ENCODE data around the gene TCFL5. TPM values are rescaled to one million over a fixed set of nuclear protein-coding genes. Genes with fewer than 3 reads are reported as not detected.

TCFL5 gene
- total RNA-seq, 1 experiment from 2014 or later: 20.4 TPM

GRCh38 chr20:62800314-62801259 lies 61.0 kb downstream of the TCFL5 start (continued):
- no peak for TF ChIP-seq CREM (CRISPR knock-in tag; IDR thresholded peaks at IDR 0.05)

DNA sequence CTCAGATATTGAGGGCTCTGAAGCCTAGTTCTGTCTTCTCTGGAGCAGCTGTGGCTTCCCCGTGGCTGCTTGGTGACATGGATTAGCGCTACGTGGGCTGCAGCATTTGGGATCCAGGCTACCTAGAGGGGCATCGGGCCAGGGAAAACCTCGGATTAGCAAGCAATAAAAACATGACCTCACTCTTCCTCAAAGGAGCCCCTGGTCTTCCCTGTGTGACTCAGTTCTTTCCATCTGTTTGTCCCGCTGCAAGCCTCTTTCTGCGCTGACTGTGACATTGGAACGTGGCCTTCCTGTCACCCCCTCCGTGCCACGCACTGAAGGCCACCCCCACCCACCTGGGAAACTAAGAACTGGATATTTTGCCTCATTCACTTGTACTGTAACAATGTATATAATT lies 61.7 kb downstream of the TCFL5 start:
- DNase-seq (ENCODE audit: low spot score) (no peak), ATAC-seq (no peak)
- H3K27ac Mint-ChIP-seq: no peak overlapping the region
- ChIA-PET POLR2A (no interaction called here), CTCF (no interaction called here)
- peaks cover 5% of the 10 kb centered on the region for H3K4me1 Mint-ChIP-seq
- H3K4me3 Mint-ChIP-seq: no peak overlapping the region
- peaks cover 14% of the 10 kb centered on the region for H3K27me3 Mint-ChIP-seq (ENCODE audit: low read depth)
- TF ChIP-seq, protein P1, sequence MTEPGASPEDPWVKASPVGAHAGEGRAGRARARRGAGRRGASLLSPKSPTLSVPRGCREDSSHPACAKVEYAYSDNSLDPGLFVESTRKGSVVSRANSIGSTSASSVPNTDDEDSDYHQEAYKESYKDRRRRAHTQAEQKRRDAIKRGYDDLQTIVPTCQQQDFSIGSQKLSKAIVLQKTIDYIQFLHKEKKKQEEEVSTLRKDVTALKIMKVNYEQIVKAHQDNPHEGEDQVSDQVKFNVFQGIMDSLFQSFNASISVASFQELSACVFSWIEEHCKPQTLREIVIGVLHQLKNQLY (CRISPR knock-in tag; IDR thresholded peaks at IDR 0.05): no peak
- TF ChIP-seq SOX15 (CRISPR knock-in tag; IDR thresholded peaks at IDR 0.05) (no peak), GABPB1 (CRISPR knock-in tag; IDR thresholded peaks at IDR 0.05) (no peak), NR3C1 (CRISPR knock-in tag; conservative IDR thresholded peaks at IDR 0.05; ENCODE audit: low read depth) (no peak), FOXP4 (CRISPR knock-in tag; IDR thresholded peaks at IDR 0.05) (no peak), HMGA2 (CRISPR knock-in tag; IDR thresholded peaks at IDR 0.05) (no peak), ZNF317 (CRISPR knock-in tag; IDR thresholded peaks at IDR 0.05; ENCODE audit: borderline replicate concordance, low read depth) (no peak), ZNF396 (CRISPR knock-in tag; IDR thresholded peaks at IDR 0.05; ENCODE audit: borderline replicate concordance) (no peak), GRHL2 (CRISPR knock-in tag; IDR thresholded peaks at IDR 0.05; ENCODE audit: insufficient replicate concordance, severe bottlenecking) (no peak), CREM (CRISPR knock-in tag; IDR thresholded peaks at IDR 0.05) (no peak)
- TF ChIP-seq, protein P2, sequence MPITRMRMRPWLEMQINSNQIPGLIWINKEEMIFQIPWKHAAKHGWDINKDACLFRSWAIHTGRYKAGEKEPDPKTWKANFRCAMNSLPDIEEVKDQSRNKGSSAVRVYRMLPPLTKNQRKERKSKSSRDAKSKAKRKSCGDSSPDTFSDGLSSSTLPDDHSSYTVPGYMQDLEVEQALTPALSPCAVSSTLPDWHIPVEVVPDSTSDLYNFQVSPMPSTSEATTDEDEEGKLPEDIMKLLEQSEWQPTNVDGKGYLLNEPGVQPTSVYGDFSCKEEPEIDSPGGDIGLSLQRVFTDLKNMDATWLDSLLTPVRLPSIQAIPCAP (CRISPR knock-in tag; IDR thresholded peaks at IDR 0.05): no peak
- TF ChIP-seq, protein P3, sequence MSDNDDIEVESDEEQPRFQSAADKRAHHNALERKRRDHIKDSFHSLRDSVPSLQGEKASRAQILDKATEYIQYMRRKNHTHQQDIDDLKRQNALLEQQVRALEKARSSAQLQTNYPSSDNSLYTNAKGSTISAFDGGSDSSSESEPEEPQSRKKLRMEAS (CRISPR knock-in tag; IDR thresholded peaks at IDR 0.05): no peak
- H3K9me3 Mint-ChIP-seq: no peaks in the 10 kb centered on the region
- peaks cover 30% of the 10 kb centered on the region for H3K36me3 Mint-ChIP-seq

DNA sequence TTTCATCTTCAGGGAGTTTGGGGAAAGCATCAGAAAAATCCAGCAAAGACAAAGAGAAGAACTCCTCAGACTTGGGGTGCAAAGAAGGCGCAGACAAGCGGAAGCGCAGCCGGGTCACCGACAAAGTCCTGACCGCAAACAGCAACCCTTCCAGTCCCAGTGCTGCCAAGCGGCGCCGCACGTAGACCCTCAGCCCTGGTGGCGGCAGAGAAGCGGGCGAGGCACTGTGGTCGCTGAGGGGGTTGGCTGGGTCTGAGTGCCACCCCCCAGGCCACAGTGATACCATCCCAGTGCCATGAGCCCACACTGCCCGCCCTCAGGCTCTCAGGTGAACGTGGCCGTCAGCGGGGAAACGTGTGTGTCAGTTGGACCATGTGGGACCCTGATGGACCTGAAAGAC lies 62.2 kb downstream of the TCFL5 start:
- no peak for TF ChIP-seq ZBTB21 (CRISPR knock-in tag; IDR thresholded peaks at IDR 0.05; ENCODE audit: borderline replicate concordance)
- CTCF ChIA-PET: no interaction called here
- Mint-ChIP-seq H3K4me1 (peaks cover 5% of the 10 kb centered on the region), H3K27me3 (ENCODE audit: low read depth) (peaks cover 18% of the 10 kb centered on the region), H3K27ac (no peak overlapping the region), H3K9me3 (no peaks in the 10 kb centered on the region), H3K36me3 (peaks cover 30% of the 10 kb centered on the region), H3K4me3 (no peak overlapping the region)
- no peak for DNase-seq (ENCODE audit: low spot score)
- POLR2A ChIA-PET: no interaction called here
- no peak for ATAC-seq

GRCh38 chr20:62799036-62799435 lies 62.6 kb downstream of the TCFL5 start:
- no peak overlapping the region for H3K27ac Mint-ChIP-seq
- CTCF ChIA-PET: no interaction called here
- H3K4me3 Mint-ChIP-seq: no peak overlapping the region
- peaks cover 30% of the 10 kb centered on the region for H3K36me3 Mint-ChIP-seq
- peaks cover 15% of the 10 kb centered on the region for H3K27me3 Mint-ChIP-seq (ENCODE audit: low read depth)
- POLR2A ChIA-PET: no interaction called here
- no peaks in the 10 kb centered on the region for H3K9me3 Mint-ChIP-seq
- ATAC-seq (no peak), DNase-seq (ENCODE audit: low spot score) (no peak)
- H3K4me1 Mint-ChIP-seq: peaks cover 2% of the 10 kb centered on the region
- TF ChIP-seq SMAD4 (CRISPR knock-in tag; IDR thresholded peaks at IDR 0.05) (no peak), E2F1 (CRISPR knock-in tag; IDR thresholded peaks at IDR 0.05) (no peak), ZNF138 (CRISPR knock-in tag; conservative IDR thresholded peaks at IDR 0.05) (no peak), ZNF423 (CRISPR knock-in tag; IDR thresholded peaks at IDR 0.05) (no peak), ZNF232 (CRISPR knock-in tag; IDR thresholded peaks at IDR 0.05) (no peak), MXD4 (CRISPR knock-in tag; IDR thresholded peaks at IDR 0.05; ENCODE audit: borderline replicate concordance) (no peak)
- TF ChIP-seq, protein P4, sequence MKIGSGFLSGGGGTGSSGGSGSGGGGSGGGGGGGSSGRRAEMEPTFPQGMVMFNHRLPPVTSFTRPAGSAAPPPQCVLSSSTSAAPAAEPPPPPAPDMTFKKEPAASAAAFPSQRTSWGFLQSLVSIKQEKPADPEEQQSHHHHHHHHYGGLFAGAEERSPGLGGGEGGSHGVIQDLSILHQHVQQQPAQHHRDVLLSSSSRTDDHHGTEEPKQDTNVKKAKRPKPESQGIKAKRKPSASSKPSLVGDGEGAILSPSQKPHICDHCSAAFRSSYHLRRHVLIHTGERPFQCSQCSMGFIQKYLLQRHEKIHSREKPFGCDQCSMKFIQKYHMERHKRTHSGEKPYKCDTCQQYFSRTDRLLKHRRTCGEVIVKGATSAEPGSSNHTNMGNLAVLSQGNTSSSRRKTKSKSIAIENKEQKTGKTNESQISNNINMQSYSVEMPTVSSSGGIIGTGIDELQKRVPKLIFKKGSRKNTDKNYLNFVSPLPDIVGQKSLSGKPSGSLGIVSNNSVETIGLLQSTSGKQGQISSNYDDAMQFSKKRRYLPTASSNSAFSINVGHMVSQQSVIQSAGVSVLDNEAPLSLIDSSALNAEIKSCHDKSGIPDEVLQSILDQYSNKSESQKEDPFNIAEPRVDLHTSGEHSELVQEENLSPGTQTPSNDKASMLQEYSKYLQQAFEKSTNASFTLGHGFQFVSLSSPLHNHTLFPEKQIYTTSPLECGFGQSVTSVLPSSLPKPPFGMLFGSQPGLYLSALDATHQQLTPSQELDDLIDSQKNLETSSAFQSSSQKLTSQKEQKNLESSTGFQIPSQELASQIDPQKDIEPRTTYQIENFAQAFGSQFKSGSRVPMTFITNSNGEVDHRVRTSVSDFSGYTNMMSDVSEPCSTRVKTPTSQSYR (CRISPR knock-in tag; IDR thresholded peaks at IDR 0.05): no peak
- TF ChIP-seq, protein P5, sequence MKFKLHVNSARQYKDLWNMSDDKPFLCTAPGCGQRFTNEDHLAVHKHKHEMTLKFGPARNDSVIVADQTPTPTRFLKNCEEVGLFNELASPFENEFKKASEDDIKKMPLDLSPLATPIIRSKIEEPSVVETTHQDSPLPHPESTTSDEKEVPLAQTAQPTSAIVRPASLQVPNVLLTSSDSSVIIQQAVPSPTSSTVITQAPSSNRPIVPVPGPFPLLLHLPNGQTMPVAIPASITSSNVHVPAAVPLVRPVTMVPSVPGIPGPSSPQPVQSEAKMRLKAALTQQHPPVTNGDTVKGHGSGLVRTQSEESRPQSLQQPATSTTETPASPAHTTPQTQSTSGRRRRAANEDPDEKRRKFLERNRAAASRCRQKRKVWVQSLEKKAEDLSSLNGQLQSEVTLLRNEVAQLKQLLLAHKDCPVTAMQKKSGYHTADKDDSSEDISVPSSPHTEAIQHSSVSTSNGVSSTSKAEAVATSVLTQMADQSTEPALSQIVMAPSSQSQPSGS (CRISPR knock-in tag; IDR thresholded peaks at IDR 0.05; ENCODE audit: borderline replicate concordance, low read depth): no peak

Data from WTC11 (cell line).